Stimulated activated naive CD8-positive, alpha-beta T cell treated with anti-CD3 and anti-CD28 coated beads, Interleukin-15, amount 100 ng/mL, for 72 hours (primary cell): ENCODE results near the gene SLC27A1.
"Not testable (repeated sequence)": the region's sequence is repeated elsewhere in the genome, so short reads cannot be mapped to it uniquely, and the experiment has no call there.

Experiments
- ATAC-seq: fragments of 150-1000 bp; cut with Tn5 transposase; 2 replicates; pipeline ENCODE4 v1.10.0; 2021; ENCODE audit warnings: mild to moderate bottlenecking, moderate library complexity
- DNase-seq, 2 donors: peaks; one replicate each; pipeline ENCODE4 v3.0.0; 2021 to 2022
- H3K27ac Mint-ChIP-seq, 2 donors: one replicate each; pipeline ENCODE4 v1.8.0; 2022; ENCODE audit warnings: mild to moderate bottlenecking in 2 of 2, mixed read lengths in 2 of 2, moderate library complexity in 2 of 2
- H3K27me3 Mint-ChIP-seq: one replicate; pipeline ENCODE4 v1.8.0; 2022; ENCODE audit warnings: mixed read lengths
- H3K4me1 Mint-ChIP-seq: one replicate; pipeline ENCODE4 v1.8.0; 2022; ENCODE audit warnings: mild to moderate bottlenecking, mixed read lengths
- H3K4me3 Mint-ChIP-seq, 2 donors: one replicate each; pipeline ENCODE4 v1.8.0; 2022; ENCODE audit warnings: mild to moderate bottlenecking in 2 of 2, mixed read lengths in 2 of 2, moderate library complexity in 1 of 2
- H3K9me3 Mint-ChIP-seq, 2 donors: one replicate each; pipeline ENCODE4 v1.8.0; 2022; ENCODE audit warnings: mixed read lengths in 2 of 2

SLC27A1 gene

DNA sequence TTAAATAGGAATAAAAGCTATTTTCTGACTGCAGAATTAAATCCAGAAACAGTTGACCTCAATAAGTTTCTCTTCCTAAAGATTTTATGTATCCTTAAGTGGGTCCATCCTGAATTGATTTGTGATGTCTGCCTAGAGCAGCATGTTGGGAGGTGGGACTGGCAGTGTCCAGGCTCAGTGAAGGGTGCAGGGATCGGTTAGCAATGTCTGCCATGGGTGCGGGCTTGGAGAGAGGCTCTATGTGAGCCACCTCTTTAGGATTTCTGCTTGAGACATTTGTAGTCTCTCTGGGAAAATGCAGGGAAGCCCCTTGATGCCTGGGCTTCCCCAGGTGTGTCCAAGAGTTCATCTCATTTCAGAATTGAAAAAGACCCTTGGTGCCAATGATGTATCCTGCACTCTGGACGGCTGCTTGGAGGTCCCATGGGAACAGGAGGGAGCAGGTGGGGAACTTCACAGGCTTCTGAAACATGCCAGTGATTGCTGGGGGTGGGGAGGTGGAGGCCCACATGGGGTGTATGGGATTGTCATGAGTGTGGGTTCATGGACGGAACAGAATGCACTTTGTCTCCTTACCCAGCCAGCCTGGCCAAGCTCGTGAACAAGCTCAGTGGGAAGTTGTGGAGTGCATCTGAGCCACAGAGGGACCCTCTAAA is 78.9 kb downstream of the SLC27A1 start:
- peak overlapping the region in 1 of 2 donors; percentile 31 for H3K27ac Mint-ChIP-seq
- H3K4me1 Mint-ChIP-seq: peaks cover 9% of the 10 kb centered on the region

DNA sequence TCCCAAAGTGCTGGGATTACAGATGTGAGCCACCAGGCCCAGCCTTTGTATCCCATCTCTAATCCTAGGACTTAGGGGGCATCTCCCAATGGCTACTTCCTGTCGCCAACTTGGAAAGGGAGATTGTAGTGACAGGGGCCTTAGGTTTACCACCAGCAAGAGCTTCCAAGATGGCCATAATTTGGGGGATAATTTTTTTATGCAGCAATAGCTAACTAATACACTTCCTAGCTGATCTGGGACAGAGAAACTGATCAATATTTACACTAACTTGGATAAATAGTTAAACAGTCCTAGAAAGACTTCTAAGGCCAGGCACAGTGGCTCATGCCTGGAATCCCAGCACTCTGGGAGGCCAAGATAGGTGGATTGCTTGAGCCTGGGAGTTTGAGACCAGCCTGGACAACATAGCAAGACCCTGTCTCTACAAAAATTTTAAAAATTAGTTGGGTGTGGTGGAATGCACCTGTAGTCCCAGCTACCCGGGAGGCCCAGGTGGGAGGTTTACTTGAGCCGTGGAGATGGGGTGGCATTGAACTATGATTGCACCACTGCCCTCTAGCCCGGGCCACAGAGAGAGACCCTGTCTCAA is 79.8 kb downstream of the SLC27A1 start:
- no peak overlapping the region for H3K4me3 Mint-ChIP-seq
- no peak for DNase-seq
- H3K27ac Mint-ChIP-seq: no peak overlapping the region
- H3K4me1 Mint-ChIP-seq: peaks cover 13% of the 10 kb centered on the region
- no peak for ATAC-seq
- H3K9me3 Mint-ChIP-seq: no peaks in the 10 kb centered on the region
- no peaks in the 10 kb centered on the region for H3K27me3 Mint-ChIP-seq

More for the DNA sequence above, 78.9 kb downstream of the SLC27A1 start:
- Mint-ChIP-seq H3K27me3 (no peaks in the 10 kb centered on the region), H3K4me3 (no peak overlapping the region), H3K9me3 (no peaks in the 10 kb centered on the region)
- DNase-seq (no peak), ATAC-seq (no peak)

DNA sequence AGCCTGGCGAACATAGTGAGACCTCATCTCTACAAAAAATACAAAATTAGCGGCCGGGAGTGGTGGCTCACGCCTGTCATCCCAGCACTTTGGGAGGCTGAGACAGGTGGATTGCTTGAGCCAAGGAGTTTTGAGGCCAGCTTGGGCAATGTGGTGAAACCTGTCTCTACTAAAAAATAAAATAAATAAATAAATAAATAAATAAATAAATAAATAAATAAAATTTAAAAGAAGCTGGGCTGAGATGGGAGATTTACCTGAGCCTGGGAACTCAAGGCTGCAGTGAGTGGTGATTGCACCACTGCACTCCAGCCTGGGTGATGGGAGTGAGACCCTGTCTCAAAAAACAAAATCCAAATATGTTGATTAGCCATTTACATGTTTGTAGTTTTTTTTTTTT is 82.4 kb downstream of the SLC27A1 start:
- H3K9me3 Mint-ChIP-seq, H3K27me3 Mint-ChIP-seq, H3K27ac Mint-ChIP-seq, DNase-seq, ATAC-seq, H3K4me3 Mint-ChIP-seq: not testable (repeated sequence)
- H3K4me1 Mint-ChIP-seq: peaks cover 24% of the 10 kb centered on the region

DNA sequence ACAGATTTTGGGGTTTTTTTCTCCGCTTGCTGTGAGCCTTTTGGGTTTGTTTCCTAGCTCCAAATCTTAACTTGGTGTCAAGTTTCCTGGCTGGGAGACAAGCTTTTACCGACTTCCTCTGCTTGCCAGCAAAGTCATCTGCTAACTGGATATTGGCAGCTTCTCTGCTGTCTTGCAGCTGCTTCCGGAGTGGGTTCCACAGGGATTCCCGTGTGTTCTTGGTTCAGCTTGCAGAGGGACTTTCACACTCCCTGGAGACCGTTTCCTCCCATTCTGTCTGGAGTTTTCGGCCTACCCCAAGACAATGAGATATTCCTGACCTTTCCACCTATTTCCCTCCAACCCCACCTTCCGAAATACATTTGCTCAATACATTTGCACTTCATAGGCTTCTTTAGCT is 82.9 kb downstream of the SLC27A1 start:
- no peaks in the 10 kb centered on the region for H3K27me3 Mint-ChIP-seq
- ATAC-seq (no peak), DNase-seq (no peak)
- no peak overlapping the region for H3K4me3 Mint-ChIP-seq
- H3K27ac Mint-ChIP-seq: no peak overlapping the region
- peaks cover 20% of the 10 kb centered on the region for H3K4me1 Mint-ChIP-seq
- no peaks in the 10 kb centered on the region for H3K9me3 Mint-ChIP-seq

DNA sequence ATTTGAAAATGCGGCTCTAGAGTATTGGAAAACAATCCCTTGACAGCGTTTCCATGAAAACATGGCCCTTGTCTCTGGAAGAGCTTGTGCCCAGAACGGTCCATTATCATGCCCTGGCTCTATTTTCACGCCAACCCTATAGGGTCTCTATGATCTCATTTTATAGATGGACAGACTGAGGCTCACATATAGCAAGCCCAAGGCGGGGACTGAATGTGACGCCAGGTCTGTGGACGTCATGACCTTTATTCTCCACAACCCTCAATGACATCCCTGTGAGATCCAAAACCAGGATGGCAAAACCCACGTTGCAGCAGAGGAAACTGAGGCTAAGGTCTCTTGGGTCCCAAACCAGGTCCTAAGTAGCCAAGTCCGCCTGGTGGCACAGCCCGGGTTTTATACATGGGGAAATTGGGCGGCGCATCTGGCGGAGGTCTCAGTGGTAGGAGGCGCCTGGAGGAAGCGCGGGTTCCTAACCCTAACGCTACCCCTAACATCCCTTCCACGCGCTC is 84.7 kb downstream of the SLC27A1 start:
- H3K27me3 Mint-ChIP-seq: no peaks in the 10 kb centered on the region
- H3K4me1 Mint-ChIP-seq: peaks cover 30% of the 10 kb centered on the region
- peak overlapping the region; percentile 86 to 92 for H3K4me3 Mint-ChIP-seq
- peak; percentile 34 for ATAC-seq
- DNase-seq: no peak
- no peaks in the 10 kb centered on the region for H3K9me3 Mint-ChIP-seq
- peak overlapping the region; percentile 19 to 78 for H3K27ac Mint-ChIP-seq

DNA sequence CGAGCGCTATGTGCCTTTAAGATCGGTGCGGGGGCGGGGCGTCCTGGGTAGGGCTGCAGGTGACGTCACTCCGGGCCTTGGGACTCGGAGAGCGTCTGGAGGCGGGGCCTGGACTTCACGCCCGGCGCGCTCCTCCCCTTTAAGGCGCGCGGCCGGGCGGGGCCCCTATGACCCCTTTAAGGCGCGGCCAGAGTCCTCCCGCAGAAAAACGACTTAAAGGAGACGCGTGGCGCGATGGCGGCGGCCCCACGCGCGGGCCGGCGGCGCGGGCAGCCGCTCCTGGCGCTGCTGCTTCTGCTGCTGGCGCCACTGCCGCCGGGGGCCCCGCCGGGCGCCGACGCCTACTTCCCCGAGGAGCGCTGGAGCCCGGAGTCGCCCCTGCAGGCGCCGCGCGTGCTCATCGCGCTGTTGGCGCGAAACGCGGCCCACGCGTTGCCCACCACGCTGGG is 85.2 kb downstream of the SLC27A1 start, which contains the start of gene COLGALT1:
Gene COLGALT1, plus strand, starts transcription at position 170 of the 449 bp plus-strand sequence. Its CDS starts 65 bp downstream, at position 235.
- ATAC-seq (peak; percentile 98), DNase-seq (peak; percentile 95 to 97)
- Mint-ChIP-seq H3K4me3 (peak within 1 kb of the TSS; percentile 86 to 92), H3K9me3 (no peaks in the 10 kb centered on the region), H3K4me1 (peaks cover 35% of the 10 kb centered on the region), H3K27ac (peak within 1 kb of the TSS; percentile 74 to 84), H3K27me3 (no peaks in the 10 kb centered on the region)
